GM19025 (cell line): ENCODE results near the gene RBM4B.
A peak's percentile ranks its signal among the peaks of the same experiment; 100 is the strongest.
"Not testable (repeated sequence)": the region's sequence is repeated elsewhere in the genome, so short reads cannot be mapped to it uniquely, and the experiment has no call there.

Experiments used
- ATAC-seq: cut with Tn5 transposase; IDR thresholded peaks from one replicate; pipeline ENCODE4 v1.9.1; 2021; ENCODE audit warnings: mild to moderate bottlenecking, low read depth, moderate library complexity; ENCODE audit not compliant: unreplicated experiment

Gene RBM4B, protein sequence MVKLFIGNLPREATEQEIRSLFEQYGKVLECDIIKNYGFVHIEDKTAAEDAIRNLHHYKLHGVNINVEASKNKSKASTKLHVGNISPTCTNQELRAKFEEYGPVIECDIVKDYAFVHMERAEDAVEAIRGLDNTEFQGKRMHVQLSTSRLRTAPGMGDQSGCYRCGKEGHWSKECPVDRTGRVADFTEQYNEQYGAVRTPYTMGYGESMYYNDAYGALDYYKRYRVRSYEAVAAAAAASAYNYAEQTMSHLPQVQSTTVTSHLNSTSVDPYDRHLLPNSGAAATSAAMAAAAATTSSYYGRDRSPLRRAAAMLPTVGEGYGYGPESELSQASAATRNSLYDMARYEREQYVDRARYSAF

GRCh38 chr11:66677599-66678375 lies at the start of gene RBM4B:
TSS of gene RBM4B (minus strand) at chr11:66677887. CDS start at chr11:66677079, 808 bp downstream.
- peak; percentile 86 for ATAC-seq

DNA sequence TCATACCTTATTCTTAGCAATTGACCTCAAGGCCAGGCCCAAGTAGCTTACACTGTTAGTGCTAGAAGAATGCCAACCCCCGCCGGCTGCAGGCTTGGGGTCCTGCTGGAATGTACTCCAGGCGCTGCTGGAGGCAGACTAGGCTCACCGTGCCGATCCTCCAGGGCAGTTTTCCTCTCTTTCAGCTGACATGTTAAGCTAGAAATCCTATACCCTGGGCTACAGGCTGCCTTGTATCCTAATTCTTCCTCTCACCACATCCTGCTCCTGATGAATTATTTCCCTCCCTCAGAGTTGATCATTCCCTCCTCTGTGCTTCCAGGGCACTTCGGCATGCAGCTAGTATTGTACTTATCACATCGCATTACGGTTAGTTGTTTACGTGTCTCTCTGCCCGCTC lies 48.0 kb upstream of the RBM4B start:
- ATAC-seq: no peak

GRCh38 chr11:66725114-66725513 lies 47.4 kb upstream of the RBM4B start:
- no peak for ATAC-seq

DNA sequence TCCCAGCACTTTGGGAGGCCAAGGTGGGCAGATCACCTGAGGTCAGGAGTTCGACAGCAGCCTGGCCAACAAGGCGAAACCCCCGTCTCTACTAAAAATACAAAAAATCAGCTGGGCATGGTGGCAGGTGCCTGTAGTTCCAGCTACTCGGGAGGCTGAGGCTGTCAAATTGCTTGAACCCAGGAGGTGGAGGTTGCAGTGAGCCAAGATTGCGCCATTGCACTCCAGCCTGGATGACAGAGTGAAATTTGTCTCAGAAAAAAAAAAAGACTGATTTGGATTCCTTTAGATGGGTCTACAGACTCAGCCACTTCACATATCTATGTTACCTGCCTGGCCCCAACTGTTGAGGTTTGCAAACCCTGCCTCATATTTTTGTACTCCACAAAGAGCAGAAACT lies 46.5 kb upstream of the RBM4B start:
- ATAC-seq: not testable (repeated sequence)

- no peak for ATAC-seq
Measured at GRCh38 chr11:66723693-66724092, 46.0 kb upstream of the RBM4B start.

DNA sequence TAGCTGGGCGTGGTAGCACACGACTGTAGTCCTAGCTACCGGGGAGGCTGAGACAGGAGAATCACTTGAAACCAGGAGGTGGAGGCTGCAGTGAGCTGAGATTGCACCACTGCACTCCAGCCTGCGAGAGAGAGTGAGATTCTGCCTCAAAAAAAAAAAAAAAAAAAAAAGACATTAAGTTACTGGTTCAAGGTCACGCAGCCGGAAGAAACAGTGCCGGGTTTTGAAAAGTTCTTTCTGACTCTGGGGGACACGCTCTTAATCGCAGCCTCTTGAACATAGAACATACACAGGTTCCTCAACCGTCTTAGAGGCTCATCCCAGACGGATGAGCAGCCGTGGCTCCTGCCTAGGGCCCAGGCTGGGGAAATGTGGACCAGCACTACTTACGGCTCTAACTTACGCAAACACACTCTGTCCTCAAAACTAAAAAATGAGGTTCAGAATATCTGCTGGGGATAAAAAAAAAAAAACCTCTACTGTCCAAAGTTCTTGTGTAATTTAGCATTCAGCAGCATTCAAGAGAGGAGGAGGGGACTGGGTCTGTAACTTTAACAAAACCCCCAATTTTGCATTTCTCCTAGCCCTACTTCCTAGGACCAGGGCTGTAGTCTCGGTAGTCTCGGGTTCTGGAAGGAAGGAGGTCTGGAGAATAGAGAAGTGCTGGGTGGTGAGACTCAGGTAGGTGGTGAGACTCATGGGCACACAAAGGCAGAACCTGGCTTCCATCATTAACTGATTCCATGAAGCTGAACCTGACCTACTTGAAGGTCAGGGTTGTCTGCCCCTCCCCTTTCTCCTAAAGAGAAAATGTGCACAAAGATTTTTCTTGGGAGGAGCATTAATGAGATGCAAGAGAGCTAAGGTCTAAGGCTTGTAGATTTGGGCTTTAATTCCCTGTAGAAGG lies 45.3 kb upstream of the RBM4B start:
- ATAC-seq: no peak

- no peak for ATAC-seq
Measured at GRCh38 chr11:66721939-66722338, 44.3 kb upstream of the RBM4B start.

DNA sequence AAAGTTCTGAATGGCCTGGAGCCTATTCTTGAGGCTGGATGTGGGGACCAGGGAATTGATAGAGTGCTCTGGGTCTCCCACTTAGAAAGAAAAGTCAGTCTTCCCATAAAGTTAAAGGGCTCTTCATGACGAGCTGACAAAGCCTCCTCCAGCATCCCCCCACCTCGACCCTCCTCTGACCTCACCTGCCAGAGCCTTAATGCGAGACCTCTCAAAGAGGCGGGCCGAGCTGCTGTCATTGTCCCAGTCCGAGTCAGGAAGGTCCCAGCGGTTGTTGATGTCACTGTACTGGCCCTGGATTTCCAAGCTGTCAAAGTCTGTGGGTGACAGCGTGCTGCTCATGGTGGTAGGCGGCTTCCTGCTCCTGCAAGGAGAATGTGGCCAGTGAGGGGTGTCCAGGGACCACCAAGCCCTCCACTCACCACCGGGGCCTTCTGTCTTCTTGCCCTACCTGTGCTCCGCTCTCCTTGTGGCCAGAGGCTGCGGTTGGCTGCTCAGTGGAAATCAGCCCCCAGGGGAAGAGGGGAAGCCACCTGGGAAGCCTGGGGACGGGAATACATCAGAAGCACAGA lies 43.3 kb upstream of the RBM4B start:
- ATAC-seq: no peak

DNA sequence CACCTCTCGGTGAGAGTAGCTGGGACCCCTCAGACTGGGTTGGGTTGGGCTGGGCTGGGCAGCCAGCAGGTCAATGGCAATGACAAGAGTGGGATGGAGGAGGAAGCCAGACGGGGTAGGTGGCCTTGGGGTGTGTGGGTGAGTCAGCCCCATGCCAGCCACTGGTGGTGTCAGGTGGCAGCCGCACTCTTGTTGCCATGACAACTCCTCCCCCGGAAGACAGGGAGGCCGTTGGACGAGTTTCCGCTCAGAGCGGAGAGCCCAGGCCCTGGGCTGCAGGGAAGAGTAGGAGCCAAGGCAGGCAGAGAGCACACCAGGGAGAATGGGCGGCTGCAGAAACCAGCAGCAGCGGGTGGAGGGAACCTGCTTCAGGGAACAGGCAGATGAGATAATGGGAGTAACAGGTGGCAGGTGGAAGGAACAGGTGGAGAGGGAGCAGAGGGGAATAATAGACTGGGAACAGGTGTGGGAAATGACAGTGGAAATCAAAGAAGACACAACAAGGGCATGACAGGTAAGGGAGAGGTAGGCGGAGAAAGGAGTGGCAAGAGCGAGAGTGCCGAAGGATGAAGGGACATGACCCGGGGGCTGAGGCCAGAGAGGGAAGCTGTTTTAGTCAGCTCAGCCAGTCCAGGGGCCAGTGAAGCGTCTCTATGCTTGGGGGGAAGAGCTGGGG lies 42.7 kb upstream of the RBM4B start:
- ATAC-seq: no peak

DNA sequence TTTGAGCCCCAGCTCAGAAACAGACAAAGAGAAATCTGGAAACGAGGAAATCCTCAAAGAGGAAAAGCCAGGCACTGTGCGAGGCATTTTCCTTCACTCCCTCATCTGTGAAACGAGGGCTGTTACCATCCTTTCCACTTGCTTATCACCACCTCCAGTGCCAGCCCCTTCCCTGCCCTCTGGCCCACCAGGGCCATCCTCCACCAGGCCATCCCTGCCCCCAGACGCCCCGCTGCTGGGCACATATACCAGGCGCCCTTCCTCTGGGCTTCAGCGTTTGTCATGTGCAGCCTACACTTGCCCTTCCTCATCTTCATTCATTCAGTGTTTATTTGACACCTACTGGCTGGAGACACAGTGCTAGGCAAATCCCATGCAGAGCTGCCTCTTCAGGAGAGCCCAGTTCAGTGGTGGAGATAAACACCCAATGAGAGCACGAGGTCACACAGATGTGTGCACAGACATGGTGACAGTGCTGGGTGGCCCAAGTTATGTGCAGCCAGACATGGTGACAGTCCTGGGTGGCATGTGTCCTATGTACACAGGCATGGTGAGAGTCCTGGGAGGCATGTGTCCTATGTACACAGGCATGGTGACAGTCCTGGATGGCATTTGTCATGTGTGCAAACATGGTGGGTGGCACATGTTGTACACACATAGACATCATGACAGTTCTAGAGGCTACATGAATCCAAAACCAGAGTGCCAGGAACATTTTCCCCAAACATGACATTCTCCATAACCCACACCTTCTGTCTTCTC lies 41.6 kb upstream of the RBM4B start:
- no peak for ATAC-seq

DNA sequence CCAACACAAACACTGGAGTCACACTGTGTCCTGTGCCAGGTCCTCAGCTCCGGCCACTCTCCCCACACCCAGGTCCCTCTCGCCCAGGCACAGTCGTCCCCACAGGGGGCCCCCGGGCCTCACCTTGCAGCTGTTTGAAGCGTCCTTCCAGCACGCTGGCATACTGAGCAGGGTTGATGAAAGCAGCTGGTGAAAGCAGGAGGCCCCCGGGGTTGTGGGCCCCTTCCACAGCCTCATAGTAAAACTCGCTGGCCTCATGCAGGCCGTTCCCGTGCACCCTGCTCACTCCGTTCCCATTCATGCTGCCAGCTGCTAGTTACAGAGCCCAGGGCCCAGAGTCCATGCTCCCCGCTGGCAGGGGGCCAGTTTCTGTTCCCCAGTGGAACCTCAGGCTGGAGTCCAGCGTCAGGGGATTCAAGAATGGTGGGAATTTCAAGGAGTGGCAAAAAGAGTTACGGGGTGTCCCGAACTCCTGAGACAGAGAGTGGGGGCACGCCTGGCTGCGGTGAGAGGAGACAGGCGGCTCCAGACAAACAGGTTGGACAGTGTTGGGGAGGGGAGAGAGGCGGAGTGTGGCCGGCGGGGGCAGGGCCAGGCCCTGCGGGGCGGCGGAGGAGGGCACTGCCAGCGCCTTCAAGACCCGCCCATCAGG lies 40.8 kb upstream of the RBM4B start:
- no peak for ATAC-seq

DNA sequence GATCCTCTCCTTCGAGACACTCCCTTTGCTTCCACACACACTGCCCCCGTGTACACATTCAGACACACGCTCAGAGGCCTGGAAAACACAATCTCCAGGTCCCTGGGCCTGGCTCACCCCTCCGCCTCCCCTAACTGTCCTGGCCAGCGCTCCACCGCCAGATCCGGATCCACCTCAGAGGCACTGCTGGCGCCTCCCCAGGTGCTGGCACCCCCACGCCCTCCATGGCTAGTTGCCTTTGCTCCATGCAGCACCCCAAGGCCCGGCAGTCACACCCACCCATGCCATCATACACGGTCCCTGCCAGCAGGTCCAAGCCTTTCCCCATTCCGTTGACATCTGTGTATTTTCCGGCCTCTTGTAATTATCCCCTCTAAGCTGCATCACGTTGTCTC lies 40.2 kb upstream of the RBM4B start:
- no peak for ATAC-seq

DNA sequence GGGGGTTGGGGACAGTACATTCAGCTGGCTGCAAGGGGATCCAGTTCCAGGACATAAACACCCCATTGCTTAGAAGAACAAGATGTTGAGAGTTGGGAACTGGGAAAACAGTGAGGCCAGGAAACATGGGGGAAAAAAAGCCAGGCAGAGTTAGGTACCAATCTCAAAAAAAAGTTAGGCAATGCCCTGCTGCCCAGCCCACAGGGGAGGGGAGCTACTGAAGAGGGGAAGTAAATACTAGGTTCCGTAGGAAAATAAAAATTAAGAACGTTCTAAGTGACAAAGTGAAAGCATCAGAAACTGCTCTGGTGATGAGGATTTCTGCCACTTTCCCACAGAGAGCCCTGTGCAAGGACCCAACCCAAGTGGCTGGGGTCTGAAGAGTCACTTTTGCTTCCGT lies 39.3 kb upstream of the RBM4B start:
- no peak for ATAC-seq

DNA sequence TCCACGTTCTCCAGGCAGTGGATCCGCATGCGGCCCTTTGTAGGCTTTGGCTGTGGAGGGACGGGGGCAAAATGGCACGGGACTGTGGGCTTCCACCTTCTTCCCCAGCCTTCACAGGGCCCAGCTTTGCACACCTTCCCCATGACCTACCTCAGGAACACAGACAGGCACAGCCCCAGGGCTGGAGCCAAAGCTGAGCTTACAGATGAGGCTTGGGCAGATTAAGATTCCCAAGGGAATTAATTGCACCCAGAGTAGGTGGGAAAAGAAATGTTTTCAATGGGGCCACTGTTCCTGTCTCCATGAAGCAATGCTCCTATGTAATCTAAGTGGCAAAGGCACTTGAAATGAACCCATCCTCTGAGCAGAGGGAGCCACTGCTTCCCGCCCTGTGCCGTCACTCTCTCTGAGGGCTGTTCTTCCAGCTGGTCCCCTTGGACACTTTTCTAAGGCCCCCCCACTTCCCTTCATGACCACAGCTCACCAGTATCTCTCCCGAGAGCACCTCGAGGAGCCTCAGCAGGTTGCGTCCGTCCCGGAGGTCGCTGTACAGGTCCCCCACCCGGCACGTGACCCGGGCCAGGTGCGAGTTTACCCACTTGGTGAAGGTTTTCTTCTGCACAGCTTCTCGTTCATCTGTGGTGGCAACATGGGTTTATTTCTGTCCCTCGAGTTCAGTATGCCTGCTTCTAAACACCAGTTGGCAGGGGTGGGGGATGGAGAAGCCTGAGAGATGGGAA lies 37.8 kb upstream of the RBM4B start:
- no peak for ATAC-seq

DNA sequence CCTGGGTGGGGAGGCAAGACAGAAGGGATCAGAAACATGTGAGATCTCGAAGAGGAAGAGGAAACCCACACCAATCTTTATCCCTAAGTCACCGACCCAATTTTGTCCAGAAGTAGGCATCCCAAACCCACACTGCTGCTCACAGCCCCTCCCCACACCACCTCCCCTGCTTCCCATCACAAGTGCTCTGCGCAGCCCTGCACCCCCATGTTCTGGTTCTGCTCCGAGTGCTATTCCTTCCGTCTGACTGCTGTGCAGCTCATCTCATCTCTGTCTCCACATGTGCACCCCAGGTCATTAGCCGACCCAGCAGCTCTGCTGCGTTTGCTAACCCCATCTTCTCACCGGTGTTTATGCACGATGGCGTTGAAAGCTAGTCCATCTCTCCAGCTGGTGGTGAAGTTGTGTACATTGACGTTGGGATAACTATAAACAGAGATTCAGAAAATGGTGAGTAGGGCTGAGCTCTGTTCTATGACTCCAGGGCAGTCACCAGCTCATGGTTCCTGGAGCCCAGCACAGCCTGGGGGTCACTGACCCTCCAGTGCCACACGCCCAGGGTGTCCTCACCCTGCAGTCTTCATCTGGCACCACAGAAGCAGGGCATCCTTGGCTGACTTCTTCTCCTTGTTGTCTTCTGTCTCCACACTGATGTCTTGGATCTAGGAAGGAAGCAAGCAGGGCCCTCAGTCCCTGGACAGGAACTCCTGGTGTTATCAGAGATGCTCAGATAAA lies 36.2 kb upstream of the RBM4B start:
- no peak for ATAC-seq

DNA sequence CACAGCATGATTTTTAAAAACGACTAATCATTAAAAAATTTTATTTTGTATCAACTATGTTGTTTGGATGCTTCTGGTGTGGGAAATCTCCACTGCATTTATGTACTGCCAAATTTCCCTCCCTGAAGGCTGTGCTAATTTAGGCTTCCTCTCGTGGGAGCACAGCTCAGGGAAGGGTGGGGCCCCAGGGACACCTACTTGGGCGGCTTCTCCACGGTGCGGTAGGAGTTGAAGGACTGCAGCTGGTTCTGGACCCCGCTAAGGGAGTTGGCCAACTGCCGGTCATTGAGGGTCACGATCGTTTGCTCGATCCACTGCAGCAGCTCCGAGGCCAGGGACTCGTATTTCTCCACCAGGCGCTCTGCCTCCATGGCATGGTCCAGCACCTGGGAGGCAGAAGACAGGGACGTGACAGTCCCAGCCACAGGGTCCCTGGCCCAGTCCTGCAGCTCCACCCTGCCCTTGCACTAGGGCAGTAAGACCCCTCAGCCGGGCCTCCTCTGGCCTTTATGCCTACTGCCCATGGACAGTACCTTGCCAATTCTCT lies 32.8 kb upstream of the RBM4B start:
- ATAC-seq: no peak

GRCh38 chr11:66708701-66709100 lies 31.0 kb upstream of the RBM4B start:
- ATAC-seq: no peak
